OCI-LY1 (cell line): ENCODE measurements around the gene PRSS22.

Source experiments
- H2AFZ ChIP-seq: fragments of 200-600 bp; sonication (generic), shearing (Covaris generic); 2 replicates; pipeline ENCODE4 v1.6.0; 2014; ENCODE audit warnings: antibody characterized with exemption, mild to moderate bottlenecking, low read length
- H3F3A ChIP-seq: fragments of 200-600 bp; sonication (generic), shearing (Covaris generic); 2 replicates; pipeline ENCODE4 v1.6.0; 2014; ENCODE audit warnings: mild to moderate bottlenecking, antibody characterized with exemption, low read length, moderate library complexity; ENCODE audit not compliant: insufficient read depth
- H3K27ac ChIP-seq: fragments of 200-600 bp; sonication (generic); 2 replicates; pipeline ENCODE4 v1.5.1; 2014; ENCODE audit warnings: low read length, mixed run types, mild to moderate bottlenecking, low read depth; ENCODE audit not compliant: poor library complexity, severe bottlenecking
- H3K27me3 ChIP-seq: fragments of 200-600 bp; sonication (generic); 2 replicates; pipeline ENCODE4 v1.6.0; 2014; ENCODE audit warnings: antibody characterized with exemption, mild to moderate bottlenecking, low read length, moderate library complexity; ENCODE audit not compliant: insufficient read depth
- H3K36me3 ChIP-seq: fragments of 200-600 bp; sonication (generic); 2 replicates; pipeline ENCODE4 v1.6.1; 2014; ENCODE audit warnings: mild to moderate bottlenecking, antibody characterized with exemption, low read length, moderate library complexity, mixed read lengths; ENCODE audit not compliant: insufficient read depth
- H3K4me1 ChIP-seq: fragments of 200-600 bp; sonication (generic); 2 replicates; pipeline ENCODE4 v1.5.1; 2014; ENCODE audit warnings: mild to moderate bottlenecking, low read length, moderate library complexity; ENCODE audit not compliant: insufficient read depth, severe bottlenecking
- H3K4me2 ChIP-seq: fragments of 200-600 bp; sonication (generic), shearing (Covaris generic); 2 replicates; pipeline ENCODE4 v1.6.1; 2014; ENCODE audit warnings: low read length
- H3K4me3 ChIP-seq: fragments of 200-600 bp; sonication (generic); 2 replicates; pipeline ENCODE4 v1.5.1; 2014; ENCODE audit warnings: low read length, low read depth, mild to moderate bottlenecking, mixed read lengths; ENCODE audit not compliant: poor library complexity, severe bottlenecking
- H3K79me2 ChIP-seq: fragments of 200-600 bp; shearing (Covaris generic); 2 replicates; pipeline ENCODE4 v1.6.1; 2016; ENCODE audit warnings: mixed run types, low read length, mixed read lengths; ENCODE audit not compliant: insufficient read depth
- H3K9ac ChIP-seq: fragments of 200-600 bp; sonication (generic), shearing (Covaris generic); 2 replicates; pipeline ENCODE4 v1.6.1; 2014; ENCODE audit warnings: mild to moderate bottlenecking, low read length, mixed read lengths
- H3K9me2 ChIP-seq: fragments of 200-600 bp; sonication (generic), shearing (Covaris generic); 2 replicates; pipeline ENCODE4 v1.6.1; 2014; ENCODE audit warnings: low read depth, mild to moderate bottlenecking, low read length, mixed read lengths
- H3K9me3 ChIP-seq: fragments of 200-600 bp; shearing (Covaris generic); 2 replicates; pipeline ENCODE4 v1.6.1; 2014; ENCODE audit warnings: low read length, mixed read lengths
- H4K20me1 ChIP-seq: fragments of 200-600 bp; sonication (generic), shearing (Covaris generic); 2 replicates; pipeline ENCODE4 v1.6.0; 2016; ENCODE audit warnings: mild to moderate bottlenecking, low read length; ENCODE audit not compliant: insufficient read depth
- CTCF ChIP-seq: fragments of 200-600 bp; sonication (generic), shearing (Covaris generic); IDR thresholded peaks from 2 replicates; pipeline ENCODE4 v1.5.1; 2017; ENCODE audit warnings: mild to moderate bottlenecking, antibody characterized with exemption, low read length, moderate library complexity, mixed read lengths
- EZH2 ChIP-seq: fragments of 200-600 bp; sonication (generic), shearing (Covaris generic); IDR thresholded peaks from 2 replicates; pipeline ENCODE4 v1.8.0; 2017; ENCODE audit warnings: borderline replicate concordance, mixed run types, mild to moderate bottlenecking, antibody characterized with exemption, low read length, moderate library complexity, mixed read lengths

Gene PRSS22

DNA sequence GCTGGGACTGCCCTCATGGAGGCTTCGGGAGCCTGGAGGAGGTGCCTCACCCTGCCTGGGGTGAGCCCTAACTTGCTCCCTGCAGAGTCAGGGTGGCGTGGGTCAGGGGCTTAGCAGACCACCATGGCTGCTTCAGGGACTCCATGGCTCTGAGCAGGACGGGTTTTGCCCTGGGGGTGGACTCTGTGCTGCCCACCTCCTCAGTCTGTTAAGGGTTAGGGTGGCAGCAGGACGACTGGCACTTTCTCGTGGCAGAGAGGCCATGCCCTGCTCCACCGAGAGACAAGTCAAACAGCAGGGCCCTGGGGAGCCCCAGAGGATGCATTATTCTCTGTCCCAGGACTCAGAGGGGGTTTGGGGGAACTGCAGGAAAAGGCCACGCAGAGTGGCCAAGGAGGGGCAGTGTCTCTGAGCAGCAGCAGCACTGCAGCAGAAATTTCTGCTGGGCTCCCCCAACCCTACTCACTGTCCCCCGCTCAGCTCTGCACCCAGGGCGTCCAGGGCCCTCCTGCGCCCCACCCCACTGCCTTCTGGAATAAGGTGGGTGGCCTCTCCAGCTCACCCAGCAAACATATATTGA, 1.8 kb upstream of the PRSS22 start:
- no peak for TF ChIP-seq CTCF
- no peak for TF ChIP-seq EZH2
- no peaks in the 10 kb centered on the region for H3K36me3 ChIP-seq
- H3F3A ChIP-seq = no peaks in the 10 kb centered on the region
- H2AFZ ChIP-seq = no peak overlapping the region
- H3K79me2 ChIP-seq = no peaks in the 10 kb centered on the region
- H3K4me1 ChIP-seq = no peaks in the 10 kb centered on the region
- no peak overlapping the region for H3K4me3 ChIP-seq
- no peak overlapping the region for H3K9ac ChIP-seq
- no peaks in the 10 kb centered on the region for H4K20me1 ChIP-seq
- no peak overlapping the region for H3K4me2 ChIP-seq
- H3K27ac ChIP-seq = no peak overlapping the region
- H3K9me2 ChIP-seq = no peaks in the 10 kb centered on the region
- H3K27me3 ChIP-seq = no peaks in the 10 kb centered on the region; the same call in 1 of the 2 replicates
- no peaks in the 10 kb centered on the region for H3K9me3 ChIP-seq

GRCh38 chr16:2858245-2859025, 465 bp upstream of the PRSS22 start:
- Histone ChIP-seq H3K4me1 (no peaks in the 10 kb centered on the region), H3K79me2 (no peaks in the 10 kb centered on the region), H3F3A (no peaks in the 10 kb centered on the region), H3K27me3 (no peaks in the 10 kb centered on the region; the same call in 1 of the 2 replicates), H3K9me2 (no peaks in the 10 kb centered on the region), H3K4me3 (no peak overlapping the region), H4K20me1 (no peaks in the 10 kb centered on the region), H3K9me3 (no peaks in the 10 kb centered on the region), H2AFZ (no peak overlapping the region), H3K9ac (no peak overlapping the region), H3K4me2 (no peak overlapping the region), H3K36me3 (no peaks in the 10 kb centered on the region), H3K27ac (no peak overlapping the region)
- TF ChIP-seq EZH2 (no peak), CTCF (no peak)

DNA sequence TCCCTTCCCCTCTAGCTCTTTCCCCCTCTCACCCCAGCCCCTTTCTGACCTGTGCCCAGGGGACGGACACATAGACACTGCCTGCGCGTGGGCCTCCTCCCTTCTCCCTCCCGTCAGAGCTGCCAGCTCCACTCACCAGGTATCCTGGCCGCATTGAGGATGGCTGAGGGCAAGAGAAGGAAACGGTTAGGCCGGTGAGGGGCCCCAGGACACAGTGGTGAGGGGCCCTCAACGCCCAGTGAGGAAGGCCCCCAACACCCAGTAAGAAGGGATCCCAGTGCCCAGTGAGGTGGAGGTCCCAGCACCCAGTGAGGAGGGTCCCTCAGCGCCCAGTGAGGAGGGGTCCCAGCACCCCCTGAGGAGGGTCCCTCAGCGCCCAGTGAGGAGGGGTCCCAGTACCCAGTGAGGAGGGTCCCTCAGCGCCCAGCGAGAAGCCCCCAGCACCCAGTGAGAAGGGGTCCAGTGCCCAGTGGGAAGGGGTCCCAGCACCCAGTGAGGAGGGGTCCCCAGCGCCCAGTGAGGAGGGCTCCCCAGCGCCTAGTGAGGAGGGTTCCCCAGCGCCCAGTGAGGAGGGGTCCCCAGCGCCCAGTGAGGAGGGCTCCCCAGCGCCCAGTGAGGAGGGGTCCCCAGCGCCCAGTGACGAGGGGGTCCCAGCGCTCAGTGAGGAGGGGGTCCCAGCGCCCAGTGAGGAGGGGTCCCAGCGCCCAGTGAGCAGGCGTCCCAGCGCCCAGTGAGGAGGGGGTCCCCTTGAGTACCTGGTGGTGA, 1.1 kb downstream of the PRSS22 start:
- H3K9me3 ChIP-seq = no peaks in the 10 kb centered on the region
- no peaks in the 10 kb centered on the region for H4K20me1 ChIP-seq
- no peak overlapping the region for H3K27ac ChIP-seq
- TF ChIP-seq EZH2 (no peak), CTCF (no peak)
- no peak overlapping the region for H3K9ac ChIP-seq
- no peak overlapping the region for H3K4me2 ChIP-seq
- no peak overlapping the region for H2AFZ ChIP-seq
- H3K4me3 ChIP-seq = no peak overlapping the region
- H3K79me2 ChIP-seq = no peaks in the 10 kb centered on the region
- no peaks in the 10 kb centered on the region for H3K9me2 ChIP-seq
- no peaks in the 10 kb centered on the region for H3F3A ChIP-seq
- no peaks in the 10 kb centered on the region for H3K36me3 ChIP-seq
- H3K27me3 ChIP-seq = no peaks in the 10 kb centered on the region; the same call in 1 of the 2 replicates
- no peaks in the 10 kb centered on the region for H3K4me1 ChIP-seq
